ENCODE data around the gene KIF12.

KIF12 gene

GRCh38 chr9:114093031-114093471 lies 6.0 kb downstream of the KIF12 start:
- H3K9me3 ChIP-seq (ENCODE audit: low read length), result no peaks in the 10 kb centered on the region
- no peaks in the 10 kb centered on the region for H3K4me1 ChIP-seq (ENCODE audit: insufficient read depth, low read length, severe bottlenecking)
- no peak overlapping the region for H3K27ac ChIP-seq (ENCODE audit: low read depth, low read length, poor library complexity, severe bottlenecking)
- no peaks in the 10 kb centered on the region for H3K79me2 ChIP-seq (ENCODE audit: insufficient read depth, low read length)
- H3K4me2 ChIP-seq (ENCODE audit: low read length), result no peak overlapping the region
- no peaks in the 10 kb centered on the region for H3F3A ChIP-seq (ENCODE audit: insufficient read depth, low read length)
- no peak for TF ChIP-seq EZH2 (IDR thresholded peaks at IDR 0.05; ENCODE audit: borderline replicate concordance, low read length)
- TF ChIP-seq, protein P1, sequence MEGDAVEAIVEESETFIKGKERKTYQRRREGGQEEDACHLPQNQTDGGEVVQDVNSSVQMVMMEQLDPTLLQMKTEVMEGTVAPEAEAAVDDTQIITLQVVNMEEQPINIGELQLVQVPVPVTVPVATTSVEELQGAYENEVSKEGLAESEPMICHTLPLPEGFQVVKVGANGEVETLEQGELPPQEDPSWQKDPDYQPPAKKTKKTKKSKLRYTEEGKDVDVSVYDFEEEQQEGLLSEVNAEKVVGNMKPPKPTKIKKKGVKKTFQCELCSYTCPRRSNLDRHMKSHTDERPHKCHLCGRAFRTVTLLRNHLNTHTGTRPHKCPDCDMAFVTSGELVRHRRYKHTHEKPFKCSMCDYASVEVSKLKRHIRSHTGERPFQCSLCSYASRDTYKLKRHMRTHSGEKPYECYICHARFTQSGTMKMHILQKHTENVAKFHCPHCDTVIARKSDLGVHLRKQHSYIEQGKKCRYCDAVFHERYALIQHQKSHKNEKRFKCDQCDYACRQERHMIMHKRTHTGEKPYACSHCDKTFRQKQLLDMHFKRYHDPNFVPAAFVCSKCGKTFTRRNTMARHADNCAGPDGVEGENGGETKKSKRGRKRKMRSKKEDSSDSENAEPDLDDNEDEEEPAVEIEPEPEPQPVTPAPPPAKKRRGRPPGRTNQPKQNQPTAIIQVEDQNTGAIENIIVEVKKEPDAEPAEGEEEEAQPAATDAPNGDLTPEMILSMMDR (IDR thresholded peaks at IDR 0.05; ENCODE audit: low read length), result no peak
- no peaks in the 10 kb centered on the region for H3K36me3 ChIP-seq (ENCODE audit: insufficient read depth, low read length)
- H2AFZ ChIP-seq (ENCODE audit: low read length), result no peak overlapping the region
- H3K9me2 ChIP-seq (ENCODE audit: low read depth, low read length), result no peaks in the 10 kb centered on the region
- H3K9ac ChIP-seq (ENCODE audit: low read length), result no peak overlapping the region
- H3K27me3 ChIP-seq (ENCODE audit: insufficient read depth, low read length), result no peaks in the 10 kb centered on the region
- no peak overlapping the region for H3K4me3 ChIP-seq (ENCODE audit: low read depth, low read length, poor library complexity, severe bottlenecking)
- H4K20me1 ChIP-seq (ENCODE audit: insufficient read depth, low read length), result no peaks in the 10 kb centered on the region

- H3K4me2 ChIP-seq (ENCODE audit: low read length), result no peak overlapping the region
- H3K4me3 ChIP-seq (ENCODE audit: low read depth, low read length, poor library complexity, severe bottlenecking), result no peak overlapping the region
- H4K20me1 ChIP-seq (ENCODE audit: insufficient read depth, low read length), result no peaks in the 10 kb centered on the region
- no peaks in the 10 kb centered on the region for H3K4me1 ChIP-seq (ENCODE audit: insufficient read depth, low read length, severe bottlenecking)
- no peaks in the 10 kb centered on the region for H3K79me2 ChIP-seq (ENCODE audit: insufficient read depth, low read length)
- H3K9me3 ChIP-seq (ENCODE audit: low read length), result no peaks in the 10 kb centered on the region
- H3F3A ChIP-seq (ENCODE audit: insufficient read depth, low read length), result no peaks in the 10 kb centered on the region
- TF ChIP-seq, protein P1 (IDR thresholded peaks at IDR 0.05; ENCODE audit: low read length), result no peak
- TF ChIP-seq EZH2 (IDR thresholded peaks at IDR 0.05; ENCODE audit: borderline replicate concordance, low read length), result no peak
- H3K9ac ChIP-seq (ENCODE audit: low read length), result no peak overlapping the region
- H3K27ac ChIP-seq (ENCODE audit: low read depth, low read length, poor library complexity, severe bottlenecking), result no peak overlapping the region
- H3K9me2 ChIP-seq (ENCODE audit: low read depth, low read length), result no peaks in the 10 kb centered on the region
- H2AFZ ChIP-seq (ENCODE audit: low read length), result no peak overlapping the region
- H3K27me3 ChIP-seq (ENCODE audit: insufficient read depth, low read length), result no peaks in the 10 kb centered on the region; the same call in 1 of the 2 replicates
- no peaks in the 10 kb centered on the region for H3K36me3 ChIP-seq (ENCODE audit: insufficient read depth, low read length)
These were observed 6.8 kb downstream of the KIF12 start for GRCh38 chr9:114092336-114092735.

- H3K9me3 ChIP-seq (ENCODE audit: low read length), result no peaks in the 10 kb centered on the region
- TF ChIP-seq EZH2 (IDR thresholded peaks at IDR 0.05; ENCODE audit: borderline replicate concordance, low read length), result no peak
- TF ChIP-seq, protein P1 (IDR thresholded peaks at IDR 0.05; ENCODE audit: low read length), result no peak
These were observed 7.4 kb downstream of the KIF12 start for GRCh38 chr9:114091711-114092110.

More at GRCh38 chr9:114091711-114092110, 7.4 kb downstream of the KIF12 start:
- Histone ChIP-seq H3K27me3 (ENCODE audit: insufficient read depth, low read length) (no peaks in the 10 kb centered on the region; the same call in 1 of the 2 replicates), H3K4me2 (ENCODE audit: low read length) (no peak overlapping the region), H3K9me2 (ENCODE audit: low read depth, low read length) (no peaks in the 10 kb centered on the region), H3K4me1 (ENCODE audit: insufficient read depth, low read length, severe bottlenecking) (no peaks in the 10 kb centered on the region), H3F3A (ENCODE audit: insufficient read depth, low read length) (no peaks in the 10 kb centered on the region), H3K79me2 (ENCODE audit: insufficient read depth, low read length) (no peaks in the 10 kb centered on the region), H2AFZ (ENCODE audit: low read length) (no peak overlapping the region), H3K4me3 (ENCODE audit: low read depth, low read length, poor library complexity, severe bottlenecking) (no peak overlapping the region), H3K36me3 (ENCODE audit: insufficient read depth, low read length) (no peaks in the 10 kb centered on the region), H3K9ac (ENCODE audit: low read length) (no peak overlapping the region), H3K27ac (ENCODE audit: low read depth, low read length, poor library complexity, severe bottlenecking) (no peak overlapping the region), H4K20me1 (ENCODE audit: insufficient read depth, low read length) (no peaks in the 10 kb centered on the region)
